ENCODE results near the gene SURF6.
"Not testable (repeated sequence)": the region's sequence is repeated elsewhere in the genome, so short reads cannot be mapped to it uniquely, and the experiment has no call there.

GRCh38 chr9:133377280-133377679, 41.3 kb upstream of the SURF6 start:
- not testable (repeated sequence) for TF ChIP-seq TARDBP (IDR thresholded peaks at IDR 0.05); ZNF384 (IDR thresholded peaks at IDR 0.05); HDGF (IDR thresholded peaks at IDR 0.05; ENCODE audit: borderline replicate concordance); FOXA1 (IDR thresholded peaks at IDR 0.05); SP1 (IDR thresholded peaks at IDR 0.05); CTBP1 (IDR thresholded peaks at IDR 0.05; ENCODE audit: borderline replicate concordance); SUZ12 (IDR thresholded peaks at IDR 0.05)

Measured in HEK293T (cell line).